Measurements from ENCODE around the gene PRDM16. TPM values are rescaled to one million over a fixed set of nuclear protein-coding genes. Genes with fewer than 3 reads are reported as not detected.

PRDM16 gene
- total RNA-seq, 1 experiment from 2014 or later, result 22.3 TPM

- DNase-seq (ENCODE audit: low read depth, low spot score) (no peak), ATAC-seq (no peak)
- H3K9me3 ChIP-seq (ENCODE audit: control insufficient read depth, insufficient read depth, low read depth, low read length), result no peaks in the 10 kb centered on the region
- no peaks in the 10 kb centered on the region for H3K36me3 ChIP-seq (ENCODE audit: control insufficient read depth, insufficient read depth, low read length)
- intact Hi-C loops (cut with micrococcal nuclease; ENCODE audit: unreplicated experiment), result no loop called here
- POLR2A ChIA-PET, result no interaction called here
- H3K27ac ChIP-seq (ENCODE audit: low read length), result peak overlapping the region; percentile 39; the same call in 1 of the 2 replicates
- TF ChIP-seq CTCF (IDR thresholded peaks at IDR 0.05), result no peak
- no peak for TF ChIP-seq REST (IDR thresholded peaks at IDR 0.05; ENCODE audit: insufficient read depth in 1 of 2, low read depth in 2 of 2, low read length in 1 of 2)
- TF ChIP-seq POLR2AphosphoS5 (IDR thresholded peaks at IDR 0.05; ENCODE audit: low read depth, low read length), result no peak
- no peak for TF ChIP-seq SIN3A (IDR thresholded peaks at IDR 0.05; ENCODE audit: borderline replicate concordance, insufficient read depth, low read depth, low read length)
- no peak for TF ChIP-seq TCF7L2 (IDR thresholded peaks at IDR 0.05; ENCODE audit: low read depth, low read length)
- H3K4me1 ChIP-seq (ENCODE audit: control insufficient read depth, insufficient read depth, low read length), result peaks cover 46% of the 10 kb centered on the region
- no peak overlapping the region for H3K4me3 ChIP-seq (ENCODE audit: low read depth in 2 of 2, low read length in 2 of 2)
- no peaks in the 10 kb centered on the region for H3K27me3 ChIP-seq (ENCODE audit: control insufficient read depth, insufficient read depth, low read length)
- BruUV-seq (replicated peaks), result no TSS peak
- in situ Hi-C loops (cut with HindIII; ENCODE audit: low pct_unique_long_range_greater_than_20kb, low sequenced_read_pairs), result no loop called here
- CTCF ChIA-PET, result interaction anchor here (1.6 kb wide), 1 partner anchor 58 kb away, joined by 5 read pairs; no protein-coding TSS in a partner anchor
Measured at GRCh38 chr1:3351449-3352298, 282.7 kb downstream of the PRDM16 start.

- Histone ChIP-seq H3K4me3 (ENCODE audit: low read depth in 2 of 2, low read length in 2 of 2) (no peak overlapping the region), H3K4me1 (ENCODE audit: control insufficient read depth, insufficient read depth, low read length) (peaks cover 50% of the 10 kb centered on the region), H3K9me3 (ENCODE audit: control insufficient read depth, insufficient read depth, low read depth, low read length) (no peaks in the 10 kb centered on the region), H3K36me3 (ENCODE audit: control insufficient read depth, insufficient read depth, low read length) (no peaks in the 10 kb centered on the region), H3K27me3 (ENCODE audit: control insufficient read depth, insufficient read depth, low read length) (no peaks in the 10 kb centered on the region), H3K27ac (ENCODE audit: low read length) (peak overlapping the region; percentile 44)
- peak; percentile 46 for ATAC-seq
- DNase-seq (ENCODE audit: low read depth, low spot score), result no peak
- intact Hi-C loops (cut with micrococcal nuclease; ENCODE audit: unreplicated experiment), result no loop called here
- ChIA-PET CTCF (no interaction called here), POLR2A (no interaction called here)
- in situ Hi-C loops (cut with HindIII; ENCODE audit: low pct_unique_long_range_greater_than_20kb, low sequenced_read_pairs), result no loop called here
- no peak for TF ChIP-seq CTCF (IDR thresholded peaks at IDR 0.05)
- peak; percentile 56 for TF ChIP-seq TCF7L2 (IDR thresholded peaks at IDR 0.05; ENCODE audit: low read depth, low read length)
- BruUV-seq (replicated peaks), result no TSS peak
Measured at GRCh38 chr1:3352299-3352951, 283.4 kb downstream of the PRDM16 start.
